NCI-H82 treated with DMSO at 0.1 percent for 48 hours (cell line): ENCODE data around the gene OR6J1.
"Not testable (repeated sequence)": the region's sequence is repeated elsewhere in the genome, so short reads cannot be mapped to it uniquely, and the experiment has no call there.

Experiments
- DNase-seq: peaks from one replicate; lab custom pipeline; 2025; ENCODE audit not compliant: unreplicated experiment; lab: John Stamatoyannopoulos, UW

Gene OR6J1

DNA sequence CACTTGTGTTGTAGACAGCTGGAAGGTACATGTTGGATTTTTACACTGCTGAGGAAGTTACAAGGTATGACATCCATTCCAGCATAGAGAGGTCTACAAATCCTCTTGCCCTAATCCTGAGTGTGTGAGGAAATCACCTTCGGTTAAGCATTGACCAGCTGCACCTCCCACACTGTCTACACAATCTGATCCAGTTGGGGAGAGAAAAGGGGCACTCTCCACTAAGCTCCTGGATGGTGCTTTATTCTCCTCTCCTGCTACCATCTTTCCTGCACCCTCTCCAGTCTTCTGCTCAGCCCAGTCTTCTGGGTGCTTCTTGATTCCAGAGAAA is at the start of gene OR6J1:
Gene OR6J1 (minus strand): TSS at position 48 of the 331 bp plus-strand sequence. CDS start 9,541 bp downstream, outside the sequence.
- no peak for DNase-seq

DNA sequence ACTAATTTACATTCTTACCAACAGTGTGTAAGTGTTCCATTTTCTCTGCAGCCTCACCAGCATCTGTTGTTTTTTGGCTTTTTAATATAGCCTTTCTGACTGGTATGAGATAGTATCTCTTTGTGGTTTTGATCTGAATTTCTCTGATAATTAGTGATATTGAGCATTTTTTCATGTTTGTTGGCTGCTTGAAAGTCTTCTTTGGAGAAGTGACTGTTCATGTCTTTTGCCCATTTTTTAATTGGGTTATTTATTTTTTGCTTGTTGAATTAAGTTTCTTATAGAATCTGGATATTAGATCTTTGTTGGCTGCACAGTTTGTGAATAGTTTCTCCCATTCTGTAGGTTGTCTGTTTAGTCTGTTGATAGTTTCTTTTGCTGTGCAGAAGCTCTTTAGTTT is 48.0 kb upstream of the OR6J1 start:
- no peak for DNase-seq

DNA sequence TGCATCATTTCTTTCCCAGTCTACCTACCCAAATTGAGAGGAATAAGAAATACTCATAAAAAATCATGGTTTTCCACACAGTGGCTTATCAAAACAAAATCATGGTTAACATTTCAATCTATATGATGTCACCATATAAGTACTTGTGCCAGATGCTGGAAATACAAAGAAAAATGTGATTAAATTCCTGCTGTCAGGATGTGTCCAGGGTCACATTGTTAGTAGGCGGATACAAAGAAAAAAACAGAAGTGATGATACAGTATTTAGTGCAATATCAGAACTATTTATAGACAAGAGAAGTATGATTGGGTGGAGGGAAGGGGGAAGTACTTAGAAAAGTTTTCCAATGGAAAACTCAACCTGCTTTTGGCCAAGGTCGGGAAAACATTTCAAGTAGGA is 47.0 kb upstream of the OR6J1 start:
- no peak for DNase-seq

DNA sequence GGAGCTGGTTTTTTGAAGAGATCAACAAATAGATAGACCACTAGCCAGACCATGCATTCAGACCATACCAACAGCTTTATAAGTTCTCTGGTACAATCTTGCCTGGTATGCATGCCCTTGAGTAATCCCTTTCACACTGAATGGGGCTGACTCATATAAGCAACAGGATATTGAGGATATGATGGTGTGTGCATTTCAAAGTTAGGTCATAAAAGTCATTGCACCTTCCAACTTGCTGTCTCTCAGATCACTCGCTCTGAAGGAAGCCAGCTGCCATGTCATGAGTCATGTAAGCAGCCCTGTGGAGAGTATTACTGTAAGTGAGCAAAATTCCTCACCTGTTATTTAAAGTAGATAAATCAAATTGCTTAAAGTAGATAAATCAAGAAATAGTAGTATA is 45.0 kb upstream of the OR6J1 start:
- no peak for DNase-seq

DNA sequence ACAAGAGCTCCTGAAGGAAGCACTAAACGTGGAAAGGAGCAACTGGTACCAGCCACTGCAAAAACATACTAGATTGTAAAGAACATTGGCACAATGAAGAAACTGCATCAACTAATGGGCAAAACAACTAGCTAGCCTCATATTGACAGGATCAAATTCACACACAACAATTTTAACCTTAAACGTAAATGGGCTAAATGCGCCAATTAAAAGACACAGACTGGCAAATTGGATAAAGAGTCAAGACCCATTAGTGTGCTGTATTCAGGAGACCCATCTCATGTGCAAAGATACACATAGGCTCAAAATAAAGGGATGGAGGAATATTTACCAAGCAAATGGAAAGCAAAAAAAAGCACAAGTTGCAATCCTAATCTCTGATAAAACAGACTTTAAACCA is 43.8 kb upstream of the OR6J1 start:
- not testable (repeated sequence) for DNase-seq

DNA sequence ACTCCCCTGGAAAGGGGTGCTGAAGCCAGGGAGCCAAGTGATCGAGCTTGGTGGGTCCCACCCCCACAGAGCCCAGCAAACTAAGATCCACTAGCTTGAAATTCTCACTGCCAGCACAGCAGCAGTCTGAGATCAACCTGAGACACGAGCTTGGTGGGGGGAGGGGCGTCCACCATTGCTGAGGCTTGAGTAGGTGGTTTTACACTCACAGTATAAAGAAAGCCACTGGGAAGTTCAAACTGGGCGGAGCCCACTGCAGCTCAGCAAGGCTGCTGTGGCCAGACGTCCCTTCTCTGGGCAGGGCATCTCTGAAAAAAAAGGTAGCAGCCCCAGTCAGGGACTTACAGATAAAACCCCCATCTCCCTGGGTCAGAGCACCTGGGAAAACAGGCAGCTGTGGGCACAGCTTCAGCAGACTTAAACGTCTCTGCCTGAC is 42.0 kb upstream of the OR6J1 start:
- DNase-seq, result not testable (repeated sequence)

DNA sequence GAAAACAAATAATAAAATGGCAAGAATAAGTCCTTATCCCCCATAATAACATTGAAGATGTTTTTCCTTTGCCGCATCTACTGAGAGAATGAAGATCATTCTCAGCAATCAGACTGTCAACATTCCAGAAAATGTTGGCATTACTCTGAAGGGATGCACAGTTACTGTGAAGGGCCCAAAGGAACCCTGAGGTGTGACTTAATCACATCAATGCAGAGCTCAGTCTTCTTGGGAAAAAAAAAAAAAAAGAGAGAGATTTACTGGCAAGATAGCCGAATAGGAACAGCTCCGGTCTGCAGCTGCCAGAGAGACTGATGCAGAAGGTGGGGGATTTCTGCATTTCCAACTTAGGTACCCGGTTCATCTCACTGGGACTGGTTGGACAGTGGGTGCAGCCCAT is 41.3 kb upstream of the OR6J1 start:
- no peak for DNase-seq

DNA sequence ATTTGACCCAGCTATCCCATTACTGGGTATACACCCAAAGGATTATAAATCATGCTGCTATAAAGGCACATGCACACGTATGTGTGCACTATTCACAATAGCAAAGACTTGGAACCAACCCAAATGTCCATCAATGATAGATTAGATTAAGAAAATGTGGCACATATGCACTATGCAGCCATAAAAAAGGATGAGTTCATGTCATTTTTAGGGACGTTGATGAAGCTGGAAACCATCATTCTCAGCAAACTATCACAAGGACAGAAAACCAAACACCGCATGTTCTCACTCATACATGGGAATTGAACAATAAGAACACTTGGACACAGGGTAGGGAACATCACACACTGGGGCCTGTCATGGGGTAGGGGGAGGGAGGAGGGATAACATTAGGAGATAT is 39.3 kb upstream of the OR6J1 start:
- not testable (repeated sequence) for DNase-seq

DNA sequence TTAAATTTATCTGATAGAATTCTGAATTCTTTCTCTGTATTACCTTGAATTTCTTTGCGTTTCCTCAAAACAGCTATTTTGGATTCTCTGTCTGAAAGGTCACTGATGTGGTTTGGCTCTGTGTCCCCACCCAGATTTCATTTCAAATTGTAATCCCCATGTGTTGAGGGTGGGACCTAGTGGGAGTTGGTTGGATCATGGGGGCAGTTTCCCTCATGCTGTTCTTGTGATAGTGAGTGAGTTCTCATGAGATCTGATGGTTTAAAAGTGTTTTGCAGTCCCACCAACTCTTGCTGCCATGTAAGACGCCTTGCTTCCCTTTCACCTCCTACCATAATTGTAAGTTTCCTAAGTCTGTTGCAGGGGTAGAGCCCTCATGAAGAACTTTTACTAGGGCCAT is 34.1 kb upstream of the OR6J1 start:
- DNase-seq, result no peak

DNA sequence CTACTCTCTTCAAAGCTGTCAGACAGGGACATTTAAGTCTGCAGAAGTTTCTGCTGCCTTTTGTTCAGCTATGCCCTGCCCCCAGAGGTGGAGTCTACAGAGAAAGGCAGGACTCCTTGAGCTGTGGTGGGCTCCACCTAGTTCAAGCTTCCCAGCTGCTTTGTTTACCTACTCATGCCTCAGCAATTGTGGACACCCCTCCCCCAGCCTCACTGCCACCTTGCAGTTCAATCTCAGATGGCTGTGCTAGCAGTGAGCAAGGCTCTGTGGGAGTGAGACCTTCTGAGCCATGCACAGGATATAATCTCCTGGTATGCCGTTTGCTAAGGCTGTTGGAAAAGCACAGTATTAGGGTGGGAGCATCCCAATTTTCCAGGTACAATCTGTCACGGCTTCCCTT is 33.4 kb upstream of the OR6J1 start:
- not testable (repeated sequence) for DNase-seq

DNA sequence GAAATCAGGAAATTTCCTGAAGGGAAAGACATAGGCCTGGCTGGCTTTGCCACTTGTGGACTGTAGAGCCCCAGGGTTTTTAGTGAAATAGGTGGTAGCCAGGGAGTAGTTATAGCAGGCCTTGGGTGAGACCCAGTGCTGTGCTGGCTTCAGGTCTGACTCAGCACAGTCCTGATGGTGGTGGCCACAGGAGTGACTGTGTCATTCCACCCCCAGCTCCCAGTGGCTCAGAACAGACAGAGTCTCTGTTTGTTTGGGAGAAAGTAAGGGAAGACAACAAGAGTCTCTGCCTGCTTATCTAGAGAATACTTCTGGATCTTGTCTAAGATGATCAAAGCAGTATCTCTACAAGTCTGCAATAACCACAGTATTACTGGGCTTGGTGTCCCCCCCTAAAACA is 27.5 kb upstream of the OR6J1 start:
- no peak for DNase-seq

DNA sequence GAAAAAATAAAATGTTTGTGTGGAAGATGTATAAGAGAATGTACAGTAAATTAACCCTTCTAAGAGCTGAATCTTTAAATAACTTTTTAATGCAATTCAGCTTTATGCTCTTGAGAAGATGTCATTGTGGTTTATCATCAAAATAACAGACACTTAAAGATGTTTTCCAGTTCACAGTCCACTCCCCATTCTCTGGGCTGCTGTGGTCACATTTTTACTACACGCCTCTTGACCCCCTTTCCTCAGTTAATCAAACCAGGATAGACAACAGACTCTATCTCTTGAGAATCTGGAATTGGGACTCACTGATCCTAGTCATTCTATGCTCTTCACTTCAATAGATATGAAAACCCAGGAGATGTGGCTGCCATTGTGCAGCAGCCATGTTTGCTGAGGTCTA is 24.7 kb upstream of the OR6J1 start:
- DNase-seq, result no peak

DNA sequence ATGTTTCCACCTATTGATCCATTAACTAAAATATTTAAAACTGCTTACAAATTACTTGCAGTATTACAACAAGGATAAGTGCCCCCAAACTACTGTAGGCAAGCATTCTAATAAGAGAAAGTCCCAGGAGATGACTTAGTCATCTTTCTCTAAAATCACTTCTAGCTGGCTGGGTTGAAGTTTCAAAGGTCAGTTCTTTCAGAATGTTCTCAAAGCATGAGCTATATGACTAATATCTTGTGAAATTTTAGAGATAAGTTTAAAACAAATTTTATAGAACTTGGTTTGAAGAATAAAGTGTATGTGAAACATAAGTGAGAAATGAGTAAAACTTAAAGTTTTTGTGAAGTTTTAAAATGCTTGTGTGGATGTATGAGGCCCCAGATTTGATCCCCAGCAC is 24.3 kb upstream of the OR6J1 start:
- no peak for DNase-seq

DNA sequence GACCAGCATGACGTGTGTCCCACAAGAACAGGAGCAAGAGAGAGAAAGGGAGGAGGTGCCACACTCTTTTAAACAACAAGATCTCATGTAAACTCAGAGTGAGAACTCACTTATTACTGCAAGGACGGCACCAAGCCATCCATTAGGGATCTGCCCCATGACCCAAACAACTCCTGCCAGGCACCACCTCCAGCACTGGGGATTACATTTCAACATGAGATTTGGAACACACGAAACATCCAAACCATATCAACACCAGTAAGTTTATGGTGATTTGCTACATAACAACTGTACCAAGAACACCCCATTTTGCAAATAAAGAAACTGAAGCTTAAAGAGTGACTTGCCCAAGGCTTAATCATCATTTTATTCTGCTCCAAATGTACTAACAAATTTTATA is 23.7 kb upstream of the OR6J1 start:
- no peak for DNase-seq

DNA sequence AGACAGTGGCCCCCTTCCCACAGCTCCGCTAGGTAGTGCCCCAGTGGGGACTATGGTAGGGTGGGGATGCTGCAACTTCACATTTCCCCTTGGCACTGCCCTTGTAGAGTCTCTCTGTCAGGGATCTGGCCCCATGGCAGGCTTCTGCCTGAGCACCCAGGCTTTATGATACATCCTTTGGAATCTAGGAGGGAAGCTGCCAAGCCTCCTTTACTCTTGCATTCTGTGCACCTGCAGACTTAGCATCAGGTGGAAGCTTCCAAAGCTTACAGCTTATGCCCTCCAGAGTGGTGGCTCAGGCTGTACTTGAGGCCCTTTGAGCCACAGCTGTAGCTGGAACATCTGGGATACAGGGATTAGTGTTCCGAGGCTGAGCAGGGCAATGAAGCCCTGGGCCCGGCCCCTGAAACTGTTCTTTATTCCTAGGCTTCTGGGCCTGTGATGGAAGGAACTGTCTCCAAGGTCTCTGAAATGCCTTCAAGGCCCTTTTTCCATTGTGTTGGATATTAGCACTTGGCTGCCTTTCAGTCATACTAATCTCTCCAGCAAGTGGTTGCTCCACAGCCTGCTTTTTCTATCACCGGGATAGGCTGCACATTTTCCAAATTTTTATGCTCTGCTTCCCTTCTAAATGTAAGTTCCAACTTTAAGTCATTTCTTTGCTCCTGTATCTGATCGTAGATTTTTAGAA is 22.2 kb upstream of the OR6J1 start:
- no peak for DNase-seq

DNA sequence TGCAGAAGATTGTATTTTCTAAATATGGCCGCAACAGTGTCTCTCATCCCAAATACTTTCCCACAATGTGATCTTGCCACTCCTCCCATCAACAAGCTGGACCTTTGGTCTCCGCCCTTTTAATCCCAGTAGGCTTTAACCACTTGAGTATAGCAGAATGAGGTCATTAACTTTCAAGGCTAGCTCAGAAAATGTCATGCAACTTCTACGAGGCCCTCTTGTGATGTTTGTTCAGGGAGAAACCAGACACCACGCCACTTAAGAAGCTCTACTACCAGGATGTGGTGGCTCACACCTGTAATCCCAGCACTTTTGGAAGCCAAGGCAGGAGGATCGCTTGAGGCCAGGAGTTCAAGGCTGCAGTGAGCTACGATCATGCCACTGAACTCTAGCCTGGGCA is 20.1 kb upstream of the OR6J1 start:
- DNase-seq, result no peak

DNA sequence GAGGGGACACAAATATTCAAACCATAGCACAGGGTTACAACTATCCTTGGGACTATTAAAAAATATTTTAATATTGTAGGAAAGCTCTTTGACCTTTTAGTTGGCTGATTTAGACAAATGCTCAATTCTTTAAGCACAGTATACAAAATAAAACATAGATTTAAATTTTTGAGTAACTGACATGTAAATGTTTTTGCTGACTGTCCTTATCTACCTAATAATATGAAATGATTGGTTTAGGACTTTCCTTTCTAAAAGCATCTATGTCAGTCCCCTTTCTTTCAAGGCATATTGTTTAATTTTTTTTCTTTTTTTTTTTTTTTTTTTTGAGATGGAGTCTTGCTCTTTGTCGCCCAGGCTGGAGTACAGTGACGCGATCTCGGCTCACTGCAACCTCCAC is 16.5 kb upstream of the OR6J1 start:
- no peak for DNase-seq

DNA sequence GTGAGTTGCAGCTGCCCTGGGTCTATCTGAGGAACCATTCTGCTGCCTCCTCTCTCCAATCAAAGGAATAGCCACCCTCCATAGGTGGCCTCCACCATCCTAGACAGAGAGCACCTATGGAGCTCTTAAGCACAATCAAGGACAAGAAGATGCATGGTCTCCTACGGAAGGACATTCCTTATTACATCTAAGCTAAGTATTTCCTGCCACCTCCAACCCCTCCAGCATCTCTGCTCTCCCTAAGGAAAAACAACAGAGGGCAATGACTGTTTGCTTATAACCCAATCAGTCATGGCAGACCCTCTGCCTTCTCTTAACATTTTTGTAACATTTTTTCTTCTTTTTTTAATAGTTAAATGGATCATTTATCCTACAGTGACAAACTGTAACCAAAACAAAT is 14.8 kb upstream of the OR6J1 start:
- DNase-seq, result no peak

DNA sequence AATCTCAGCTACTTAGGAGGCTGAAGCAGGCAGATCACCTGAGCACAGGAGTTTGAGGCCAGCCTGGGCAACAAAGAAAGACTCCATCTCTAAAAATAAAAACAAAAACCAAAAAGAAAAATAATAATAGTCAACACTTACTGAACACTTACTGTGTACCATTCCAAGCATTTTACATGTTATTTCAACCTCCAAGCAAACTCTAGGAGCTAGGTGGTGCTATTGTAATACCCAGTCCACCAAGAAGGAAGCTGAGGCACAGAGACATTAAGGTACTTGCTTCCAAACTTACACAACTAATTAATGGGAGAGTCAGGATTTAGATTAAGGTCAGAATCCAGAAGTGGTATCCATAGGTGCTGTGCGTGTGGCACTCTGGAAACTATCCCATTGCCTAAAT is 13.7 kb upstream of the OR6J1 start:
- DNase-seq, result no peak

DNA sequence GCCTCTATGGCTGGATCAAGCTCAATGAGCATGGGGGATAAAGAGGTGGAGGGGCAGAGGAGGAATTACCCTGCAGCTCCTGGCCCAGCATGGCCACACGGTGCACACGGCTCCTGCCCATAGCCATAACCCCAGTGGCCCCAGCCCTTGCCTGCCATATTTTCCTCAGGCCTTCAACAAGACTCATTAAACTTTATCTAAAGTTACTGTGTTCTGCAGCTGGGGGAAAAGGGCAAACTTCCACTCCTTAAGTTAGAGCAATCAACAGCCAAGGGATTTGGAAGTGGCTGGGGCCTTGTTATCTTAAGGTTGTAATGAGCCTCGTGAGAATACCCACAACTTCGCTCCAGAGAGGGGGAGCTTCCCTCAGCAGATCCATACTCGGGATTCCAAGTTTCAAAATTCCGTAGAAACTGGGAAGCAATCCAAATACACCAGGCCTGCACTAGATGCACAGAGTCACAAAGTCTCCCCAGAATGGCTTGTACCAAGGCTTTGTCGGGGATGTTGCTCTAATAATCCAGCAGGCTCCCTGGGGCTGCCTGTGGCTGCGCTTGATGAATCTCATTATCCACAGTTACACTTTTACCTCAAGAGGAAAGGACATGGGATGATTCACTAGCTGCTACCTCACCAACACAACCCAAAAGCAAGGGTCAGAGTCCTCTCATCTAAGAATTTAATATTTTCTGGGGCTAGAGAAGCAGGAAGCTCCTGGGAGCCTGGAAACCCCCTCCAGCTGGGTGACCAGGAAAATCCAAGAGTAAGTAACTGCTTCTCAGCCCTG is 13.0 kb upstream of the OR6J1 start:
- DNase-seq, result no peak

DNA sequence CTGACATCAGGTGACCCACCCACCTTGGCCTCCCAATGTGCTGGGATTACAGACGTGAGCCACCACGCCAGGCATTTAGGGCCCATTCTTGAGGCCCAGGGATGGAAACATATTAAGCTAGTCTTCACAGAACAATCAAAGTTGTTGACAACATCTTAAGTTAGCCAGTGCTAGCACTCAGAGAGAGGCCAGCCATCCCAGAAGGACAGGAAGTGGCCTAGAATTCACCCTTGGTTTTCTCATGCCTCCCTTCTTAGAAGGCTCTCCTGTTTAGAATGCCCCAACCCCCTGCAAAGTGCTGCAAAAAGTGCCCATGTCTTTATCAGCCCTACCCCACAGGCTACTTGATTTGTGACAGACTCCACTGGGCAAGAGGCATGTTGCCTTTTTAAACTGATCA is 12.1 kb upstream of the OR6J1 start:
- DNase-seq, result no peak

DNA sequence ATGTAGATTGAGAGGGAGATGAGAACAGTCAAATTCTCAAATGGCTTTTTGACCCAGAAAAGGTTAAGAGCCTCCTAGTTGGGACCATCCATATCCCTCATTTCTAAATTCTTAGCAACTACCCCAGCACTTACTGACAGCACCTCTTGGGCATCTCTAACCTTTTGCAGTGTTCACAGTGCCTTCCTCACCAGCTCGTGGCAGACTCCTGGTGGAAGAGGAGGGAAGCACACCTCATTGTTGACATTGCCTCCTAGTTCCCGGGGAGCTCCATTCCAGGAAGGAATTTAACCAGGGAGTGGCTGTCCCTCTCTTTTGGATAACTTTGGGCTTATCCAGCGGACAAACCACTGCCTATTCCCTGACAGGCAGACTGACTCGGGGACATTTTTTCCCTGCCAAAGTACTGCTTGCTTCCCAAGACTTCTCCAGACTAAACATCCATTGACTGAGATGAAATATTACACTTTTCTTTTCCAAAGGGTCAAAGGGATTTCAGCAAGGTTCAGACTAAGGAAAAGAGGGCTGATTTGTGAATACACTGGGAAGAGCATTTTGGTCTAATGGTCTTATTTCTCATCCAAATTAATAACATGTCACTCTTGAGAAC is 9.0 kb upstream of the OR6J1 start:
- peak; percentile 43 for DNase-seq
